ENCODE results near the gene EEF1AKMT4. TPM values are rescaled to one million over a fixed set of nuclear protein-coding genes. Genes with fewer than 3 reads are reported as not detected.

The EEF1AKMT4 gene
- total RNA-seq, 1 donor from 2014 or later = 4.0 TPM

GRCh38 chr3:184235381-184236032 is 14.0 kb upstream of the EEF1AKMT4 start:
- DNase-seq (ENCODE audit: low spot score) = no peak

- no peak for DNase-seq (ENCODE audit: low spot score)
These were observed 13.4 kb upstream of the EEF1AKMT4 start for GRCh38 chr3:184236033-184236410.

GRCh38 chr3:184236636-184237035 is 12.8 kb upstream of the EEF1AKMT4 start:
- DNase-seq (ENCODE audit: low spot score) = no peak

GRCh38 chr3:184237211-184237610 is 12.3 kb upstream of the EEF1AKMT4 start:
- DNase-seq (ENCODE audit: low spot score) = no peak

GRCh38 chr3:184237807-184238206 is 11.7 kb upstream of the EEF1AKMT4 start:
- DNase-seq (ENCODE audit: low spot score) = no peak

- no peak for DNase-seq (ENCODE audit: low spot score)
These were observed 11.1 kb upstream of the EEF1AKMT4 start for GRCh38 chr3:184238246-184238818.

GRCh38 chr3:184239221-184239620 is 10.3 kb upstream of the EEF1AKMT4 start:
- DNase-seq (ENCODE audit: low spot score) = no peak

GRCh38 chr3:184239708-184240107 is 9.8 kb upstream of the EEF1AKMT4 start:
- DNase-seq (ENCODE audit: low spot score) = no peak

GRCh38 chr3:184240384-184241140 is 8.9 kb upstream of the EEF1AKMT4 start:
- no peak for DNase-seq (ENCODE audit: low spot score)

GRCh38 chr3:184241141-184241446 is 8.4 kb upstream of the EEF1AKMT4 start:
- DNase-seq (ENCODE audit: low spot score) = no peak

GRCh38 chr3:184241447-184242296 is 7.8 kb upstream of the EEF1AKMT4 start:
- no peak for DNase-seq (ENCODE audit: low spot score)

- no peak for DNase-seq (ENCODE audit: low spot score)
These were observed 7.2 kb upstream of the EEF1AKMT4 start for GRCh38 chr3:184242297-184242685.

- no peak for DNase-seq (ENCODE audit: low spot score)
These were observed 739 bp upstream of the EEF1AKMT4 start, which contains the start of gene ALG3 for GRCh38 chr3:184248454-184249411. TSS of gene ALG3 (minus strand) at chr3:184248962. CDS start at chr3:184248940, 22 bp downstream.

GRCh38 chr3:184250167-184250828 is 826 bp downstream of the EEF1AKMT4 start:
- DNase-seq (ENCODE audit: low spot score) = no peak

GRCh38 chr3:184255291-184256039 is 6.0 kb downstream of the EEF1AKMT4 start:
- no peak for DNase-seq (ENCODE audit: low spot score)

GRCh38 chr3:184257083-184257915 is 7.8 kb downstream of the EEF1AKMT4 start:
- DNase-seq (ENCODE audit: low spot score) = no peak

- no peak for DNase-seq (ENCODE audit: low spot score)
These were observed 9.5 kb downstream of the EEF1AKMT4 start for GRCh38 chr3:184258926-184259325.

- DNase-seq (ENCODE audit: low spot score) = no peak
These were observed 10.0 kb downstream of the EEF1AKMT4 start for GRCh38 chr3:184259396-184259877.

Data from mesenteric fat pad (tissue), 1 donor.